HG03442 (cell line): ENCODE results near the gene SMAD5.

ENCODE experiments used
- ATAC-seq: cut with Tn5 transposase; IDR thresholded peaks from one replicate; pipeline ENCODE4 v1.9.1; 2021; ENCODE audit warnings: mild to moderate bottlenecking, moderate library complexity; ENCODE audit not compliant: unreplicated experiment

The SMAD5 gene

DNA sequence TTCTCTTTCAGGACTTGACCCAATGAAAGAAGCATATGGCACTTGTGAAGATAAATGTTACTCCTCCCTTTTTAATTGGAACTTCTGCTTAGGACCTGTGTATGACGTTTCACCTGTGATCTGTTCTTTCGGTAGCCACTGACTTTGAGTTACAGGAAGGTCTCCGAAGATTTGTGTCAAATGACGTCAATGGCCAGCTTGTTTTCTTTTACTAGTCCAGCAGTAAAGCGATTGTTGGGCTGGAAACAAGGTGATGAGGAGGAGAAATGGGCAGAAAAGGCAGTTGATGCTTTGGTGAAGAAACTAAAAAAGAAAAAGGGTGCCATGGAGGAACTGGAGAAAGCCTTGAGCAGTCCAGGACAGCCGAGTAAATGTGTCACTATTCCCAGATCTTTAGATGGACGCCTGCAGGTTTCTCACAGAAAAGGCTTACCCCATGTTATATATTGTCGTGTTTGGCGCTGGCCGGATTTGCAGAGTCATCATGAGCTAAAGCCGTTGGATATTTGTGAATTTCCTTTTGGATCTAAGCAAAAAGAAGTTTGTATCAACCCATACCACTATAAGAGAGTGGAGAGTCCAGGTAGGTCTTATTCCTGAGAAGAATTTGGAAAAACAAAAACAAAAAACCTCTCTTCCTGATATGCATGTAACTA, 21.1 kb downstream of the SMAD5 start:
- no peak for ATAC-seq

DNA sequence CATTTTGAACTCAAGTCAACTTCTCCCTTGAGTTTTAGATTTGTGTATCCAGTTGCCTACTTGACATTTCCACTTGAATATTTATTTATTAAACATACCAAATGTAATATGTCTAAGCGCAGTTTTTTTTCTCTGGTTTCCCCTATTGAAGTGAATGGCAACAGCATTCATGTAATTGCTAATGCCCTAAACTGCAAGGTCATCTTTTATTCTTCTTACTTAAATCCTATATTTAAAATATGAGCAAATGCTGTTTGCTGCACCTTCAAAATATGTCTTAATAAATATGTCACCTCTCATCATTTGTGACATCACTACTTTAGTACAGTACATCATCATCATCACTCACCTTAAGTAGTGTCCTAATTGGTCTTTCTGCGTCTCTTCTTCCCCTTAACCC, 22.4 kb downstream of the SMAD5 start:
- no peak for ATAC-seq

DNA sequence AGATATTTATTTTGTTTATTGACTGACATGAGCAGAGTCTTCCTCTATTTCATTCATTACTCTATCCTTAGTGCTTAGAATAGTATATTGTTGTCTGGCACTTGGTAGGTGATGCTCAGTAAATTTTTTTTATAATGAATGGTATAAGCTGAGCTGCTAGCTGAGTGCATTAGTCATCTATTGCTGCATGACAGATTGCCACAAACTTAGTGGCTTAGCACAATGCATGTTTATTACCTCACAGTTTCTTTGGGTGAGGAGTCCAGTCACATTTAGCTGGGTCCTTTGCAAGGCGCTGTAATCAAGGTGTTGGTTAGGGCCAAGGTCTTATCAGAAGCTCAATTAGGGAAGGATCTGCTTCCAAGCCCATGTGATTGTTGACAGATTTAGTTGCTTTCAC, 23.1 kb downstream of the SMAD5 start:
- ATAC-seq = no peak

DNA sequence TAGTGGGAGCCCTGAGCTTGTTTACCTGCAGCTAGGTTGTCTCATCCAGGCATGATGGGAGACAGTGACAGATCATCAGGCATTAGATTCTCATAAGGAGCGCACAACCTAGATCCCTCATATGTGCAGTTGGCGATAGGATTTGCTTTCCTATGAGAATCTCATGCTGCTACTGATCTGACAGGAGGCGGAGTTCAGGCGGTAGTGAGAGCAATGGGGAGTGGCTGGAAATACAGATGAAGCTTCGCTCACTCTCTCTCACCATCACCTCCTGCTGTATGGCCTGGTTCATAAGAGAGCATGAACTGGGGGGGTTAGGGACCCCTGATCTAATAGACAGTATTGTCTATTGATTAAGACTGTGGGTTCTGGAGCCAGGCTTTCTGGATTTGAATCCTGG, 24.9 kb downstream of the SMAD5 start:
- ATAC-seq = no peak

DNA sequence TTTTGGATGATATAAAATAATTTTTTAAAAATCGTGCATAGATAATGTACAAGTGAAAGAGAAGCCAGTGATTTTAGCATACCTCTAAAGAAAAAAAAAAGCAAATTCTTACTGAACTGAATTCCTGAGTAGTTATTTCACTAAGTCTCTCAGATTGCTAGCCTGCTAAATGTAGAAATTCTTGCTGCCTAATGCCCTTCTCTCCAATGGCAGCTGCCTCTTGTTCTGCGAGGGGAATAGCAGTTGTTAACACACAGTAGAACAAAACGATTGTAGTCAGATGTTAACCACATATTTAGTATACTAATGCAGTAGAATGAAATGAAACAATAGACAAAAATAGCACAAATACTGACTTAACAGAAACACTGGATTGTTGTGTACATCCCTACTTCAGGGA, 26.8 kb downstream of the SMAD5 start:
- no peak for ATAC-seq

DNA sequence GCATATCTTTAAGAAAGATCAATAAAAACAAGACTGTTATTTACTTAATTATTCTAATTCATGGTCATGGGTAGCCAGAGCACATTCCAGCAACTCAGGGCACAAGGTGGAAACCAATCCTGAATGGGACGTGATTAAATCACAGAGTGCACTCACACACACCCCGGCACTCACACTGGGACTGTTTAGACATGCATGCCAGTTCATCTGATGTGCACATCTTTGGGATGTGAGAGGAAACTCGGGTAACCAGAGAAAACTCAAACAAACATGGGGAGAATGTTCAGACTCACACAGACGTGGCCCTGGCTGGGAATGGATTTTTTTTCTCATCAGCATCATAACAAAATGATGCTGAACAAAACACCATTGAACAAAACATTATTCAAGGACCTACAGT, 29.4 kb downstream of the SMAD5 start:
- no peak for ATAC-seq

DNA sequence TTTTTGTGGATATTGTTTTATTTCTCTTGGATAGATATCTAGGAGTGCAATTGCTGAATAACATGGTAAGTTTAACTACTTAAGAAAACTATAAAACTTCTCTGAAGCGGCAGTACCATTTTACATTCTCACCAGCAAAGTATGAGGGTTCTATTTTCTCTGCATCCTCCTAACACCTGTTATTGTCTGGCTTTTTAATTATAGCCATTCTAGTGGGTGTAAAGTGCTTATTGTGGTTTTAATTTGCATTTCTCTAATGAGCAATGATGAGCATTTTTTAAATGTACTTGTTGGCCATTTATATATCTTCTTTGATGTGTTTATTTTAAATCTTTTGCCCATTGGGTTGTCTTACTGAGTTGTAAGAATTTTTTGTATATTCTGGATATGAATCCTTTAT, 31.6 kb downstream of the SMAD5 start:
- ATAC-seq = no peak

DNA sequence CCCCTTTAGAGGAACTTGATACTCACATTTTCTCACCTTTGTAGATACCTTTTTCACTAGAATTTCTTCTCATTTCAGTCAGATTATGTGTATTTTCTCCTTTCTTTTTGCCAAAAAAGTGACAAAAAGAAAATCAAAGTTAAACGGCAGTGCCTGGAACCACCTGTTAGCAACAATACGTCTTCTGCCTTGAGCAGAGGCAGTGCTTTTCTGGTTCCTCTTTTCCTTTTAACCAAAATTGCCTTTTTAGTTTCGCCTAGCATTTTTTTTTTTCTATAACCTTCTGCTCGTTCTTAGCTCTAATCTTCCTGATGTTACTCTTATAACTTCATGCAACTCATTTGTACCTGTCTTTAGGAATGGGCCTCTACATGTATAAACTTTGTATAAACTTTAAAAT, 34.3 kb downstream of the SMAD5 start:
- ATAC-seq = peak; percentile 55

DNA sequence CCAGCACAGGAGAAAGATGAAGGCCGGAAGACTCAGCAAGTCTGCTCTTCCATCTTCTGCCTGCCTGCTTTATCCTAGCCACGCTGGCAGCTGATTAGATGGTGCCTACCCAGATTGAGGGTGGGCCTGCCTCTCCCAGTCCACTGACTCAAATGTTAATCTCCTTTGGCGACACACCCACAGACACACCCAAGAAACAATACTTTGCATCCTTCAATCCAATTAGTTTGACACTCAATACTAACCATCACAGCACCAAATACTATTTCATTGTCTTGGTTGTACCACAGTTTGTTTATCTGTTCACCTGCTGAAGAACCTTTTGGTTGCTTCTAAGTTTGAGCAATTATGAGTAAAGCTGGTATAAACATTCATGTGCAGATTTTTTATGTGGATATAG, 36.6 kb downstream of the SMAD5 start:
- ATAC-seq = no peak

DNA sequence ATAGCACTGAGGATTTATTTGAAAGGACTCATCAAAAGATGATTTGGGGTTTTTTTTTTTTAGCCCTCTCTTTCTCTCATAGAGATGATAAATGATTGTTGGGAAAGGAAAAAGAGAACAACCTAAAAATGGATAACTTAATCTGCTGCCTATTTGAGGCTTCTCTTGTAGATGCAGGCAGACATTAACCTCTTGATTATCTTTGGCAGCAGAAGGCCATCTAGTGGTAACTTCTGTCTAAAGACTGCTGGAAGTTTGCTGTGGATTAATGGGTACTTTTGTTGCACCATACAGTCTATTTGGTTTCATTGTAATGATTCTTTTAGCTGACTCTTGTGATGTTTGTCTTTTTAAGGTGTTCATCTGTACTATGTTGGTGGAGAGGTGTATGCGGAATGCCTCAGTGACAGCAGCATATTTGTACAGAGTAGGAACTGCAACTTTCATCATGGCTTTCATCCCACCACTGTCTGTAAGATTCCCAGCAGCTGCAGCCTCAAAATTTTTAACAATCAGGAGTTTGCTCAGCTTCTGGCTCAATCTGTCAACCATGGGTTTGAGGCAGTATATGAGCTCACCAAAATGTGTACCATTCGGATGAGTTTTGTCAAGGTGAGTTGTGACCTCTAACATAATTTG, 41.5 kb downstream of the SMAD5 start:
- ATAC-seq = peak; percentile 65

DNA sequence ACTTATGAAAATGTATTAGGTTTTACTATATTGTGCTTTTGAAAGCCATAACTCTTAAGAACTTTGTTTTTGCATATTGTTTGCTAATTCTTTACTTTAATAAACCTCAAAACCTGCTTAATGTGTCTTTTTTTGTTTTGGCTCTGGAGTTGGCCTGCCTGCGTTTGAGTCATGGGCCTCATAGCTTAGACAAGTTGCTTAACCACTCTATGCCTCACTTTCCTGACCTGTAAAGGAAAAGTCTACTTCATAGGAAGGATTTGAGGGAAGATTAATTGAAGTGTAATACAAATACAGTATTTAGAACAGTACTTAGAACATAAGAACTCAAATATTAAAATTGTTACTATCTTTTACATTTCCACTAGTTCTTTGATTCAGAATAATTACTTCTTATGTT, 50.0 kb downstream of the SMAD5 start:
- ATAC-seq = no peak

DNA sequence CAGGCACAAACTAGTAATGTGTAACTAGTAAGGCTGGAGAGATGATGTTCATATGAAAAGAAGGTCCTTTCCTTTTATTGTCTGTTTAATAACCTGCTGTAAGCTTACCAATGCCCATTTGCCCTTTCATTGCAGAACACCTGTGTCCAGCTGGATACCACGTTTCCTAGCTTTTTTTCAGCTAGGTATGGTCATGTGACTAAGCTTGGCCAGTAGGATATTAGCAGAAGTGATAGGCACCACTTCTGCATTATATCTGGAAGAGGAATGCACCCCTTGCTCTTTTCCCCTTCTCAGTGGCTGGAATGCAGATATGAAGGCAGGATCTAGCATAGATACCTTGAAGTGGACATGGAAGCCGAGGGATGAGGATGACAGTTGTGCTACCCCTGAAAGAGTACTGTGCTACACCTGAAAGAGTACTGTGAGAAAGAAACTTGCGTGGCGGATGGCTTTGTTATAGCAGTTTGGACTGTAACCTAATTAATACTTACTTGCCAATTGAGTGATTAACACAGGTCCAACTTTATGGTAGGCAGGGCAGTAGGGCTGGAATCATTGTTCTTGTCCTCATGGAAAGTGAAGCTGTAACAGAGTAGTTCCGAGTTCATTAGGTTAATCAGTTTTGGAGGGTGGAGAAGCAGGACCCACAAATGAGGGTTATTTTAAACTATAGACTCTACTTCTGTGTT, 53.5 kb downstream of the SMAD5 start:
- no peak for ATAC-seq

DNA sequence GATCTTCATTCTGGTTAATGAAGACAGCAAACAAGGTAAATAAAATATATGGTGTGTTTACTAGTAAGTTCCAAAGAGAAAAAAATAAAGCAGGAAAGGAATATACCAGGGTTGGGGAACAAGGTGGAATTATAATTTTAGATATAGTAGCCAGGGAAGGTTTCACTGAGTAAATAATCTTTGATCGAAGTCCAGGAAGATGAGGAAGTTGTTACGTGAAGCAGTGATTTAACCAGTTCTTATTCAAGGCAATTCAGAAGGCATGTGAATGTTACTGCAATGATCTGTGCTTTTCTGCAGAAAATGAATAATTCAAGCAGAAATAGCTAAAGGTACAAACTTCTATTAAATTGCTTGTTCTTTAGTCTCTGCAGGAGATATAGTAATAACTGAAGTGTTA, 54.2 kb downstream of the SMAD5 start:
- ATAC-seq = no peak

DNA sequence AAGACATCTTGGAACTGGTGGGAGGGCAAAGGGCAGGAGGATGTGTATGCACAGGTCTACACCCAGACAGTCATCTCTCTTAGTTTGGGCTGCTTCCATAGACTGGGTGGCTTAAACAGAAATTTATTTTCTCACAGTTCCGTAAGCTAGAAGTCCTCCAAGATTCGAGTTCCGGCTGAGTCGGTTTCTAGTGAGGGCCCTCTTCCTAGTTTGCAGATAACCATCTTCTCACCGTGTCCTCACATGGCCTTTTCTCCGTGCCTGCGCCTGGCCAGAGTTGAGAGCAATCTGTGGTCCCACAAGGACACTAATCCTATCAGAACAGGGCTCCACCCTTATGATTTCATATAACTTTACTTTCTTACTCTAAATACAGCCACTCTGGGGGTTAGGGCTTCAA, 56.2 kb downstream of the SMAD5 start:
- no peak for ATAC-seq

DNA sequence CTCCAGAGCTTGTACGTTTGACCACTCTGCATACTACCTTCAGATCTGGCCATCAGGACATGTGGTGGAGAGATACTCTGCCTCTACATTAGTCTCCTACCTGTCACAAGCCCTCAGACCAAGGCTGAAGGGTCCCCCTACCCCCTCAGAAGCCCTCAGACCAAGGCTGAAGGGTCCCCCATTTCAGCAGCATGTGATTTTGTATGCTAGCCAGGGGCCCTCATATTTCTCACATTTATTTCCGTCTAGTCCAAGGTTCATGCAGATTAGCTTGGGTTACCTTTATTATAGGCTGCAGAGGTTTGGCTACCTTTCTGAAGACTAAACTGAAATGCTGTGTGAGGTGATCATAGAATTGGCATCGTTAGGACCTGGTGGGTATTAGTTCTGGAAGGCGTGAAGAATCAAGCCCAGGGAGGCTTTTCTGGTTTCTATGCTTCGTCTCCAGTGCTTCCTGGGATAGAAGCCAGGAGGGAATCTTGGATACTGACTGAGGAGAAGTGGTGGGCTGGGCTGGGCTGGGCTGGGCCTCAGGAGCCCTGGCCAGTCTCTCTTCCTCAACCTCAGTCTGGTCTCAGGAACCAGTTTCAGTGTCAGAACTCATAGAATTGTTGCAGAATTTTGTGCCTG, 57.6 kb downstream of the SMAD5 start:
- no peak for ATAC-seq

DNA sequence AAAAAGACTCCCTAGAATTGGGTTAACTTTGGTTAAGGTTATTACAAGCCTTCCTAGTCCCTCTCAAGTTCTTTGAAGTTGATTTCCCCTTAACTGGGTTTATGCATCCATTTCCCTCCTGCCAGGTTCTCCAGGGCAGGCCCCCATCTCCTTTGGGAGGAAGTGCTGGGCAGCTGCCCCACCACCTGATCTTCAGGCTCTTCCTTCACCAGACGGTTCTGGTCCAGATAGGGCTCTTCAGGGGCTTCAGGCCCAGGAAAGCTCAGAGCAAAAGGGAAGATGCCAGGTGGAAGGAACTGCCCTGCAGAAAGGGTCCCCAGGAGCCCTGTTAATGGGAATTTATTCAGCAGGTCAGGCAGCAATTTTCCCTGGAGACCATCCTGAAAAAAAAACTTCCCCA, 58.3 kb downstream of the SMAD5 start:
- ATAC-seq = no peak

DNA sequence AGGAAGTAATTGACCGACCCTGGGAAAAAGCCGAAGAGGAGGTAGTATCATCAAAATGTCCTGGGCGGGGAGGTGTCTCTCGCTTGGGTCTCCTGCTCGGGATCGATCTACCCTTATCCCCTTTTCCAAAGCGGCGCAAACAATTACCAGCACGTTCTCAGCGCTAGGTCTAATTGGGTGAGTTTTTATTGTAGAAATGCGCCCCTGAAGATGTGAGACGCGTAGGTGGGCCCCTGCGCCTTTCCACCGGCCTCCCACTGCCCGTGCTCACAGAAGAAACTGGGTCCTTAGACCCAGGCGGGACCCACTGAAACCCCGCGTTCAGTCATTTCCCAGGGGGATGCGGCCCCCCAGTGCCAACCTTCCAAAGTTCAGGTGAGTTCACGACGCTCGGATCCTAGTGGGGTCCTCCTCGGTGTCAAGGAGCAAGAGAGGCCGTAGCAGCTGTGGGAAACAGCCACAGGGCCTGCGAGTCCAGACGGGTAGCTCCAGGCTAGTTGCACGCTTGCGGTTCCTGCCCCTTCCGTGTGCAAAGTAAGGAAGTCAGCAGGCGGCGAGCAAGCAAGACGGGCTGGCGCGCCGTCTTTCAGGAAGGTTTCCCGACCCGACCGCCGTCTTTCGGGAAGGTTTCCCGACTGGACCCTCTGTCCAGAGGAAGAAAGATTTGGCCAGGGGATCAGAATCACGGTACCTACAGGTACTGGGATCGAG, 58.8 kb downstream of the SMAD5 start:
- ATAC-seq = no peak

DNA sequence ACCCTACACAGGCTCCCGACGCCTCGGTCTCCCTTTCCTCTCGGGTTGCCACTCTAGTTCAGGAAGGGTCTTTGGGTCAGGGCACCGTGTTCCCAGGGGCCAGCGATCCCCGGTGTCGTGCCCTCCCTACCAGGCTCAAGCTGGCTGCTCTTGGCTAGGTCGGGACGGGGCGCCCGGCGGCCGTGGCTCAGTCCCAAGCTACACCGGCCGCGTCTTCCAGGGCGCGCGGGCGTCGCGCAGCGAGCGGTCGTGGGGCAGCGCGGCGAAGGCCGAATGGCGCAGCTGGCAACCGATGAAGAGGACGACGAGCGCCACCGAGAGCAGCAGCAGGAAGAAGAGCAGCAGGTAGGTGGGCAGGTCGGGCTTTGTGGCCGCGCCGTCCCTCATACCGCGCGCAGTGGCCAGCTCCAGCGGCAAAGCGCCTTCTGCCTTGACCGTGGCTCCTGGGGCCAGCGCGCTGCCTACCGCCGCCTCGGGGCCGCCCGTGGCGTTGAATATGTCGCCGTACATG, 59.4 kb downstream of the SMAD5 start:
- ATAC-seq = no peak

DNA sequence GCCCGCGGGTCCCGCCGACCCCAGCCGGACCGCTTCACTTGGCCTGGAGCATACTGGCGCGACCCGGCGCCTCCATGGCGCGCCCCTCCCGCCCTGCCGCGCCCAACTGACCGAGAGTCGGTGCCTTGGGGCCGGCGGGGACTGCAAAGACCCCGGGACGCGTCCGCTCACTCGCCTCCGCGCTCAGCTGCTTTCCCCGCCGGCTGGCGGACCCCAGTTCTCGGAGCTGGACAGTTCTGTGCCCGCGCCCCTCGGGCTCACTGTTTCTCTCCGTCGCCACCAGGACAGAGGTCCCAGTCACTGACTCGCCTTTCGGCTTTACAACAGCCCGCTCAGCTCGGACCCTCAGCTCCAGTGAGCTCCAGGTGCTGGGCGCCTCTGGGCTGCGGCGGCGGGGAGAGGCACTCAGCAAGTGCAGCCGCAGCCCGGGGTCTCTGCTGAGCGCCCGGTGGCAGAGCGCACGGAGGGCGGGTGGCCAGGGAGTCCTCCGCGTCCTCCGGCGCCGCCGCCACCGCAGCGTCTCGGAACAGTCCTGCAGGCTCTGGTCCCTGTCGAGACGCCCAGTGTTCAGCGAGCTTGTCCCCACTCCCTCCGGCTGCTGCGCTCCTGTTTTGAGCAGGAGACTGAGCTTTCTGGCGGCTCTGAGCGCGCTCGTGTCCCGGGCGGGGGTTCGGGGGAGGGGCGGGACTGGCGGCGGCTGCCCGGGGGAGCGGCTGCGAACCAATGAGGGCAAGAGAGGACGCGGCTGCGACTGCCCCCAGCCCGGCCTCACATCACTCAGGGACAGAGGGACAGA, 60.1 kb downstream of the SMAD5 start, which contains the start of gene SMIM32:
Gene SMIM32 (minus strand): TSS at position 637 of the 796 bp plus-strand sequence. CDS start 638 bp downstream, outside the sequence.
- ATAC-seq = no peak

DNA sequence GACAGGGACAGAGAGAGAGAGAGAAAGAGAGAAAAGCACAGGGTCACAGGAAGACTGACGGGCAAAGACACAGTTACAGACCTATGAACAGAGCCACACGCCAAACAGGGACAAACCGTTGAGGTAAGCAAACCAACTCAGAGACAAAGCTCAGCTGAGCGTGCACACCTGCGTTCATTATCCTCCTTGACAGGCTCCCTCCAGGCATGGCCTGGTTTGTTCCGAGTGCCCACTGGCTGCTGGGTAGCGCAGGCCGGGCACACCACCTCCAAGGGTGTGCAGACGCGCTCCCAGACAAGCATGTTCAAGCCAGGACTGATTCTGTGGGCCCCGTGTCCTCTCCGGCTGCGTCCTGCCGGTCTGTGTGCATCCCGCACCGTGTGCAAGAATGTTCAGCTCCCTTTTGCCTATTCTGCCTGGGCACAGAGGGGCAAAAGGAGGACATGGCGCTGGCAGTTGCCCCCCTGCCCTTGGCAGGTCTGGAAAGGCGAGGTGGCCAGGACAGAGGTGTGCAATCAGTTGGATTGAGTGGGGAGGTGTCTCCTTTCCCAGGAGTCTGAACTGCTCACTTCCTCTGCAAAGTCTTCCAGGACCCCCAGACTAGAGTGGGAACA, 60.8 kb downstream of the SMAD5 start:
- no peak for ATAC-seq
